GM19043 (cell line): ENCODE measurements around the gene KPNA2.
"Not testable (repeated sequence)": the region's sequence is repeated elsewhere in the genome, so short reads cannot be mapped to it uniquely, and the experiment has no call there.

ENCODE experiments used
- ATAC-seq: cut with Tn5 transposase; IDR thresholded peaks from one replicate; pipeline ENCODE4 v1.9.1; 2021; ENCODE audit warnings: low read depth; ENCODE audit not compliant: unreplicated experiment

The KPNA2 gene

GRCh38 chr17:68035523-68036303 lies at the start of gene KPNA2:
Gene KPNA2 (plus strand): TSS chr17:68035735. CDS start chr17:68037133, 1,398 bp downstream.
- ATAC-seq: peak; percentile 91

GRCh38 chr17:67990909-67991308 lies 44.6 kb upstream of the KPNA2 start:
- ATAC-seq: no peak

GRCh38 chr17:67992548-67993152 lies 42.9 kb upstream of the KPNA2 start:
- ATAC-seq: peak; percentile 23

GRCh38 chr17:67993153-67993997 lies 42.2 kb upstream of the KPNA2 start:
- ATAC-seq: peak; percentile 64

GRCh38 chr17:67993998-67994361 lies 41.6 kb upstream of the KPNA2 start:
- ATAC-seq: no peak

- ATAC-seq: no peak
Measured at GRCh38 chr17:67994817-67995569, 40.5 kb upstream of the KPNA2 start.

GRCh38 chr17:67995570-67996263 lies 39.8 kb upstream of the KPNA2 start:
- ATAC-seq: no peak

- not testable (repeated sequence) for ATAC-seq
Measured at GRCh38 chr17:67996301-67997171, 39.0 kb upstream of the KPNA2 start, which contains the start of gene C17orf58. Gene C17orf58 (minus strand): TSS chr17:67996469. CDS start chr17:67996198, 271 bp downstream.

GRCh38 chr17:67998466-67998865 lies 37.1 kb upstream of the KPNA2 start:
- ATAC-seq: no peak

GRCh38 chr17:67999291-67999911 lies 36.1 kb upstream of the KPNA2 start:
- ATAC-seq: no peak

GRCh38 chr17:68004201-68004600 lies 31.3 kb upstream of the KPNA2 start:
- ATAC-seq: no peak

- ATAC-seq: no peak
Measured at GRCh38 chr17:68006797-68007196, 28.7 kb upstream of the KPNA2 start.

- ATAC-seq: no peak
Measured at GRCh38 chr17:68011199-68011665, 24.3 kb upstream of the KPNA2 start.

GRCh38 chr17:68013385-68013784 lies 22.1 kb upstream of the KPNA2 start:
- ATAC-seq: no peak

- ATAC-seq: no peak
Measured at GRCh38 chr17:68015081-68015723, 20.3 kb upstream of the KPNA2 start.

- ATAC-seq: no peak
Measured at GRCh38 chr17:68016838-68017237, 18.7 kb upstream of the KPNA2 start.

GRCh38 chr17:68018493-68018892 lies 17.0 kb upstream of the KPNA2 start:
- not testable (repeated sequence) for ATAC-seq

- no peak for ATAC-seq
Measured at GRCh38 chr17:68019336-68019674, 16.2 kb upstream of the KPNA2 start.
